ENCODE results near the gene MEDAG.
"Not testable (repeated sequence)": the region's sequence is repeated elsewhere in the genome, so short reads cannot be mapped to it uniquely, and the experiment has no call there.

The MEDAG gene

DNA sequence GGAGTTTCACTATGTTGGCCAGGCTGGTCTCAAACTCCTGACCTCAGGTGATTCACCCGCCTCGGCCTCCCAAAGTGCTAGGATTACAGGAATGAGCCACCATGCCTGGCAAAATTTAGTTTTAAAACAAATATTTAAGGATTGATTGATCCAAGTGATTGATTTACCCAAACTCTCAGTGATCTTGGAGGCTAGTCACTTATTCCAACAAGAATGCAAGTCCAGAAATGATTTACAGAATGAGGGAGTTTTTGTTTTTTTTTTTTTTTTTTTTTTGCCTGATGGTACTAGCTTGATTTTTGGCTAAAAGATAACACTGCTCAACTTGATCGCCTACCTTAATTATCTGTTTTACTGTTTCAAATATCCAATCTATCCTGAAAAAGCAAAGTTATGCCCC, 20.7 kb downstream of the MEDAG start:
- Histone ChIP-seq H3K4me3 (ENCODE audit: extremely low read depth, insufficient read depth, low read length, poor library complexity, severe bottlenecking) (no peak overlapping the region), H3K4me1 (ENCODE audit: control insufficient read depth, insufficient read depth, low read length, poor library complexity, severe bottlenecking) (no peaks in the 10 kb centered on the region), H3K9me3 (ENCODE audit: control insufficient read depth, low read length) (no peaks in the 10 kb centered on the region), H3K27ac (ENCODE audit: low read depth, low read length, severe bottlenecking) (no peak overlapping the region), H3K36me3 (ENCODE audit: control insufficient read depth, insufficient read depth, low read length) (no peaks in the 10 kb centered on the region)
- WGBS, 2 experiments (ENCODE audit: insufficient coverage in 2 of 2): no CpG with 5 or more reads among the region's 3 CpGs

DNA sequence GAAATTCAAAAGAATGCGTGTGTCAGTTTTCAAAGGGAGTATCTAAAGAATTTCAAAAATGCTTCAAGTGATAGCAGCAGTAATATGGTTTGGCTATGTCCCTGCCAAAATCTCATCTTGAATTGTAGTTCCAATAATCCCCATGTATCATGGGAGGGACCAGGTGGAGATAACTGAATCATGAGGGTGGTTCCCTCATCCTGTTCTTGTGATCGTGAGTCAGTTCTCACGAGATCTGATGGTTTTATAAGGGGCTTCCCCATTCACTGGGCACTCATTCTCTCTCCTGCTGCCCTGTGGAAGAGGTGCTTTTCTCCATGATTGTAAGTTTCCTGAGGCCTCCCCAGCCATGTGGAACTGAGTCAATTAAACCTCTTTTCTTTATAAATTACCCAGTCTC, 21.1 kb downstream of the MEDAG start:
- not testable (repeated sequence) for H3K9me3 ChIP-seq (ENCODE audit: control insufficient read depth, low read length); H3K4me1 ChIP-seq (ENCODE audit: control insufficient read depth, insufficient read depth, low read length, poor library complexity, severe bottlenecking); H3K4me3 ChIP-seq (ENCODE audit: extremely low read depth, insufficient read depth, low read length, poor library complexity, severe bottlenecking); H3K27ac ChIP-seq (ENCODE audit: low read depth, low read length, severe bottlenecking); H3K36me3 ChIP-seq (ENCODE audit: control insufficient read depth, insufficient read depth, low read length)
- WGBS, 2 experiments (ENCODE audit: insufficient coverage in 2 of 2): 94 to 100% methylated on average over 2 to 3 of the region's 3 CpGs

DNA sequence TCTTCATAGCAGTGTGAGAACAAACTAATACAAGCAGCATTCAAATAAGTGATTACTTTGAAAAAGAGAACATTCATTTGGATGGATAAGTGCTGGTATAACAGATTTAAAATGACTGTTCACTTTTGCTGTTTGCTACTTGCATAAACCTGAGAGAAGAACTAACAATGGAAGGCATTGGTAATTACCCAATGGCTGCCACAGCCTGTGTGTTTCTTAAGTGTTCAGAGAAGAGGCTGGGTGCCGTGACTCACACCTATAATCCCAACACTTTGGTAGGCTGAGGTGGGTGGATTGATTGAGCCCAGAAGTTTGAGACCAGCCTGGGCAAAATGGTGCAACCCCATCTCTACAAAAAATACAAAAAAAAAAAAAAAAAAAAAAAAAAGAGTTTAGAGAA, 21.5 kb downstream of the MEDAG start:
- Histone ChIP-seq H3K36me3 (ENCODE audit: control insufficient read depth, insufficient read depth, low read length) (no peaks in the 10 kb centered on the region), H3K27ac (ENCODE audit: low read depth, low read length, severe bottlenecking) (no peak overlapping the region), H3K4me3 (ENCODE audit: extremely low read depth, insufficient read depth, low read length, poor library complexity, severe bottlenecking) (no peak overlapping the region), H3K4me1 (ENCODE audit: control insufficient read depth, insufficient read depth, low read length, poor library complexity, severe bottlenecking) (no peaks in the 10 kb centered on the region), H3K9me3 (ENCODE audit: control insufficient read depth, low read length) (no peaks in the 10 kb centered on the region)
- WGBS, 2 experiments (ENCODE audit: insufficient coverage in 2 of 2): no CpG with 5 or more reads among the region's 1 CpG

DNA sequence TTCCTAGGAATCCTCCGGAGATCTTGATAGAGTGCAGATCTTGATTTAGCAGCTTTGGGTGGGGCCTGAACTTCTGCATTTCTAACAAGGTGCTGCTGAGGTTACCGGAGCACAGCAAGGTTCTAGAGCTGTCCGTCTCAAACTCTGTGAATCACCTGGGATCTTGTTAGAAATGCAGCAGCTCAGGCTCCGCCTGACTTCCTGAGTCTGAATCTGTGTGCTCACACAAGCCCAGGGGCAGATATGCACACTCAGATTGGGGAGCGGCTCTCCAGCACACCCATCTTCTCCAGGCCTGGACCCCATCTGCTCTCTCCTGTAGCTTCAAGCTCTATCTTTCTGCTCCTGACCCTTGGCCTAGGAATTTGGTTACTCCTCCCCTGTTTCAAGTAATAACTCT, 22.9 kb downstream of the MEDAG start:
- H3K9me3 ChIP-seq (ENCODE audit: control insufficient read depth, low read length): no peaks in the 10 kb centered on the region
- no peak overlapping the region for H3K27ac ChIP-seq (ENCODE audit: low read depth, low read length, severe bottlenecking)
- 91 to 93% methylated on average over 5 of the region's 5 CpGs for WGBS, 2 experiments (ENCODE audit: insufficient coverage in 2 of 2)
- no peak overlapping the region for H3K4me3 ChIP-seq (ENCODE audit: extremely low read depth, insufficient read depth, low read length, poor library complexity, severe bottlenecking)
- H3K4me1 ChIP-seq (ENCODE audit: control insufficient read depth, insufficient read depth, low read length, poor library complexity, severe bottlenecking): peaks cover 6% of the 10 kb centered on the region
- H3K36me3 ChIP-seq (ENCODE audit: control insufficient read depth, insufficient read depth, low read length): no peaks in the 10 kb centered on the region

DNA sequence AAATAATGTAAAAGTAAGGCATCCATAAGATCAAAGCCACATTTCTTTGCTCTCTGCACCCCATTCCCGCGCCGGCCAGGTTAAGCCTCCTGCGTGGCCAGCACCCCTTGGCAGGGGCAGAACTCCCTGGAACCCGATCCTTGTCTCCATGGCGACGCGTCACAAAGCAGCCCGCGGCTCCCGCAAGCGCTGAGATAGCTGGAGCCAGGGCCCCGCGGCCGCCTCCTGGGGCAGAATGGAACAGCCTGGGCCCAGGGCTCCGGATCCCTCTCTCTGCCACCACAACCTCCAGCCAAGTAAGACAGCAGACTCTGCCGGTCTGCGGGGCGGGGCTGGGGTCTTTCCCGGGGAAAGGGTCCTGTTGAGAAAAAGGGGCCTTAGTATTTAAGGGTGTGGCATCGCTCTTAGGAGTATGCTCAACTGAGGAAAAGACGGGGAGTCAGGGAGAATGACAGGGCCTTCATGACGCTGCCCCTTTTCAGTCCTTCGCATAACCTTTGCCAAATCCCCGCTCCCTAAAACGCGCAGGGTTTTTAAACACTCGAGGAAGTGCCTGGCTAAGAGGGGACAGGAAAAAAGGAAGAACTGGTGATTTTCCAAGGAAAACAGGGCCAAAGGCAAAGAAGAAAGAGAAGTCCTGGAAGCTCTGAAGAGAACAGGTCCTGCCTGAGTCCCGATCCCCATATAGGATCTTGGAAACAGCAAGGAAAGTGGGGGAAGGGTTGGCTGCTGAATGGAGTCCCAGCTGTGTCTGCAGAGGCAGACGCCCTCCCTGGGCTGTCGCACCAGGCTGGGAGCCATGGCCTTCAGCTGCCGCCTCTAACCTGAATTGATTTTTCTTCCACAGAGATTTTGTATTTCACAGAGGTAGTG, 26.6 kb downstream of the MEDAG start, which contains the start of gene TEX26:
TEX26 (plus strand) TSS at position 176 of the 873 bp plus-strand sequence; CDS start at position 236, 60 bp downstream.
- H3K4me3 ChIP-seq (ENCODE audit: extremely low read depth, insufficient read depth, low read length, poor library complexity, severe bottlenecking): no peak within 1 kb of the TSS
- 22 to 29% methylated on average over 15 to 25 of the region's 32 CpGs for WGBS, 2 experiments (ENCODE audit: insufficient coverage in 2 of 2)
- peak within 1 kb of the TSS; percentile 39 for H3K27ac ChIP-seq (ENCODE audit: low read depth, low read length, severe bottlenecking)
- no peaks in the 10 kb centered on the region for H3K9me3 ChIP-seq (ENCODE audit: control insufficient read depth, low read length)
- H3K4me1 ChIP-seq (ENCODE audit: control insufficient read depth, insufficient read depth, low read length, poor library complexity, severe bottlenecking): peaks cover 6% of the 10 kb centered on the region
- H3K36me3 ChIP-seq (ENCODE audit: control insufficient read depth, insufficient read depth, low read length): no peaks in the 10 kb centered on the region

DNA sequence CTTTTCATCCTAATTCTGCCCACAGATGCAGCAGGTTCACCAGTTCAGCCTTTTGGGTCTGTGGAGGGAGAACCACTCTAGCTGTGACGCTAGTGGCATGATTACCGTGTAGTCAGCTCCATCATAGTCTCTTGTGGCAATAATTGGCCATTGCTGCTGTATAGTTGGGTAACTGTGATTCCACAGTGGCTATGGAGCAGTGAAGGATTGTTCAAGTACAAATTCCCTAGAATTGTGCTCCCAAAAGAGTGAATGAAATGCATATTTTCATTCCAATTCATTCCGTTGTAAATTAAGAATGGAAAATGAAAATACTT, 27.2 kb downstream of the MEDAG start:
- Histone ChIP-seq H3K36me3 (ENCODE audit: control insufficient read depth, insufficient read depth, low read length) (no peaks in the 10 kb centered on the region), H3K4me3 (ENCODE audit: extremely low read depth, insufficient read depth, low read length, poor library complexity, severe bottlenecking) (no peak overlapping the region), H3K27ac (ENCODE audit: low read depth, low read length, severe bottlenecking) (no peak overlapping the region), H3K9me3 (ENCODE audit: control insufficient read depth, low read length) (no peaks in the 10 kb centered on the region), H3K4me1 (ENCODE audit: control insufficient read depth, insufficient read depth, low read length, poor library complexity, severe bottlenecking) (peaks cover 6% of the 10 kb centered on the region)
- whole genome bisulfite sequencing, 2 experiments (ENCODE audit: insufficient coverage in 2 of 2): 89 to 100% methylated on average over 2 of the region's 3 CpGs

DNA sequence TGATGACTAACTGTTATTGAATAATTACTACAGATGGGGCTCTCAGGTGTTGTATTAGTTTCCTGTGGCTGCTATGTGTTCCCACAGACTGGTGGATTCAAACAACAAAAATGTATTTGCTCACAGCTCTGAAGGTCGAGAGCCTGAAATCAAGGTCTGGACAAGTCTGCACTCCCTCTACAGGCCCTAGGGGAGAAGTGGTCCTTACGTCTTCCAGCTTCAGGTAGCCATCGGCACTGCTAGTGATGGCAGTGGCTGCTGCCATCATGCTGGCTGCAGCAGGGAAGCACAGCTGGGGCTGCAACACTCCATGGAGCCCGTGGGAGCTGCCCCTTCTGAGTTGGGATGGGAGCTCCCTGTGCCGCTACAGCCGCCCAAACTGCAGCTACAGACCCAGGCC, 28.3 kb downstream of the MEDAG start:
- 63 to 66% methylated on average over 6 of the region's 6 CpGs for WGBS, 2 experiments (ENCODE audit: insufficient coverage in 2 of 2)
- Histone ChIP-seq H3K4me3 (ENCODE audit: extremely low read depth, insufficient read depth, low read length, poor library complexity, severe bottlenecking) (no peak overlapping the region), H3K9me3 (ENCODE audit: control insufficient read depth, low read length) (no peaks in the 10 kb centered on the region), H3K4me1 (ENCODE audit: control insufficient read depth, insufficient read depth, low read length, poor library complexity, severe bottlenecking) (peaks cover 6% of the 10 kb centered on the region), H3K27ac (ENCODE audit: low read depth, low read length, severe bottlenecking) (no peak overlapping the region), H3K36me3 (ENCODE audit: control insufficient read depth, insufficient read depth, low read length) (no peaks in the 10 kb centered on the region)

DNA sequence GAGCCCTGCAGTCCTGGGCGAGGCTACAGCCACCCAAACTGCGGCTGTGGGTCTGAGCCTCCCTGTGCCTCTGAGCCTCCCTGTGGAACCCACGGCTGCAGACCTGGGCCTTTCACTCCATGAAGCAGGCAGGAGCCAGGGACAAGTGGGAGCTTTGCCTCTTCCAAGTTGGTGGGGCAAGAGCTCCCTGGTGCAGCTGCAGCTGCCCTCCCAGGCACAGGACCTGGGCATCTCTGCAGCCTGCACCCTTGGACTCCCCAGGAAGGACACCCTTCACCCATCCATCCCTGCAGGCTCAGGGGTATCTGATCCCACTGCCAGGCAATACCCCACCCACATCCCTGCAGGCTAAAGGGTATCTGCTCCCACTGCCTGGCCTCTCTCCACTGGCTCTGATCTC, 28.7 kb downstream of the MEDAG start:
- Histone ChIP-seq H3K27ac (ENCODE audit: low read depth, low read length, severe bottlenecking) (no peak overlapping the region), H3K4me1 (ENCODE audit: control insufficient read depth, insufficient read depth, low read length, poor library complexity, severe bottlenecking) (peaks cover 6% of the 10 kb centered on the region), H3K4me3 (ENCODE audit: extremely low read depth, insufficient read depth, low read length, poor library complexity, severe bottlenecking) (no peak overlapping the region), H3K9me3 (ENCODE audit: control insufficient read depth, low read length) (no peaks in the 10 kb centered on the region), H3K36me3 (ENCODE audit: control insufficient read depth, insufficient read depth, low read length) (no peaks in the 10 kb centered on the region)
- 94 to 97% methylated on average over 3 of the region's 3 CpGs for WGBS, 2 experiments (ENCODE audit: insufficient coverage in 2 of 2)

DNA sequence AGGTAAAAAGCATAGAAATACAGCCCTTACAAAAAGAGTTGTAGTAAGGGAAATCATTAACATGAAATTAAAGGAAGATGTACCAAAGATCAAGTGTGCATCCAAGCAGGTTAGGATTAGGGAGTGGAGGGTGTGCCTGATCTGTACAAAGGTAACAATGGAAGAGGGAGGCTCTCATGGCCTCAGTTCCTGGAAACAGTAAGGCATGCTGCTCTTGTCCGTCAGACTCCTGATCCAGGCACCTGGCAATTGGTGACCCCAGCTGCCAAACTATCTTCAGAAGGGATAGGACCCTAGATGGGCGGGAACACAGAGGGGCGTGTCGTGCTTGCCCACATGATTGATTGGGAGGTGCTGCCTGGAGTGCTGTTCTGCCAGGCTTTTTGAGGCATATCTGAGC, 30.9 kb downstream of the MEDAG start:
- no peaks in the 10 kb centered on the region for H3K9me3 ChIP-seq (ENCODE audit: control insufficient read depth, low read length)
- WGBS, 2 experiments (ENCODE audit: insufficient coverage in 2 of 2): 86 to 94% methylated on average over 2 to 4 of the region's 4 CpGs
- no peaks in the 10 kb centered on the region for H3K36me3 ChIP-seq (ENCODE audit: control insufficient read depth, insufficient read depth, low read length)
- no peak overlapping the region for H3K27ac ChIP-seq (ENCODE audit: low read depth, low read length, severe bottlenecking)
- H3K4me1 ChIP-seq (ENCODE audit: control insufficient read depth, insufficient read depth, low read length, poor library complexity, severe bottlenecking): peaks cover 6% of the 10 kb centered on the region
- no peak overlapping the region for H3K4me3 ChIP-seq (ENCODE audit: extremely low read depth, insufficient read depth, low read length, poor library complexity, severe bottlenecking)

DNA sequence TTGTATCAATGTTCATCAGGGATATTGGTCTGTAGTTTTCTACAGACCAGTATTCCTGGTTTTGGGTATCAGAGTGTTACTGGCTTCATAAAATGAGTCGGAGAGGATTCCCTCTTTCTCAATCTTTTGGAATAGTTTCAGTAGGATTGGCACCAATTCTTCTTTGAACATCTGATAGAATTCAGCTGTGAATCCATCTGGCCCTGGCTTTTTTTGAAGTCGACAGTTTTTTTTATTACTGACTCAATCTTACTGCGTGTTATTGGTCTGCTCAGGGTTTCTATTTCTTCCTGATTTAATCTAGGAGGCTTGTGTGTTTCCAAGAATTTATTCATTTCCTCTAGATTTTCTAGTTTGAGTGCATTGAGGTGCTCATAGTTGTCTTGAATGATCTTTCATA, 37.8 kb downstream of the MEDAG start:
- Histone ChIP-seq H3K4me3 (ENCODE audit: extremely low read depth, insufficient read depth, low read length, poor library complexity, severe bottlenecking) (no peak overlapping the region), H3K27ac (ENCODE audit: low read depth, low read length, severe bottlenecking) (no peak overlapping the region), H3K36me3 (ENCODE audit: control insufficient read depth, insufficient read depth, low read length) (no peaks in the 10 kb centered on the region), H3K4me1 (ENCODE audit: control insufficient read depth, insufficient read depth, low read length, poor library complexity, severe bottlenecking) (no peaks in the 10 kb centered on the region), H3K9me3 (ENCODE audit: control insufficient read depth, low read length) (no peaks in the 10 kb centered on the region)
- WGBS, 2 experiments (ENCODE audit: insufficient coverage in 2 of 2): 90 to 94% methylated on average over 1 to 3 of the region's 3 CpGs

DNA sequence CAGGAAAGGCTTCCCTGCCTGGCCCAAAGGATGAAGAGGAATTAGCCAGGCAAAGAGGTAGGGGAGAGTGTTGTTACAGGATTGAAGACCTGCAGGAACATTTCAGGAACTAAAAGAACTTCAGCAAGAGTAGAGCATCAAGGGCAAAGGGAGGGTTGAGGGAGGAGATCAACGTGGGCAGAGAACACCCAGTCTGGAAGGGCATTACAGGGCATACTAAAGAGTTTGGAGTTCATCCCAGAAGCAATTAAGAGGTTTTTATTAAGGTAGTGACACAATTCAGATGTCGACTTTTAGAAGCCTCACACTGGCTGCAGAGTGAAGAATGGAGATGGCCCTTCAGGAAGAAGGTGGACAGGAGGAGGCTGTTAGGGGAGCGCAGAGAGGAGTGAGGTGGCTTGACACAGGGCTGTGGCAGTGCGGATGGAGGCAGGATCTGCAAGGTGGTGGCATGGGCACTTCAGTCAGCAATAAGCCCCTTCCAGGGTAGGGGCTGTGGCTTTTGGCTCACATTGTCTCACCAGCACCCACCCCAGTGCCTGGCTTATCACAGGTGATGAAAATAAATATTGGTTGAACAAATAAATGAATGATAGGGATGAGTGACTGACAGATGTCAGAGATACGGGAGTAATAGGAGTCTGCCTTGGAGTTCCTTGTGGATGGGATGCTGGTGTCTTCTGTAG, 51.3 kb downstream of the MEDAG start:
- H3K9me3 ChIP-seq (ENCODE audit: control insufficient read depth, low read length): peaks cover 9% of the 10 kb centered on the region
- H3K4me1 ChIP-seq (ENCODE audit: control insufficient read depth, insufficient read depth, low read length, poor library complexity, severe bottlenecking): no peaks in the 10 kb centered on the region
- no peak overlapping the region for H3K4me3 ChIP-seq (ENCODE audit: extremely low read depth, insufficient read depth, low read length, poor library complexity, severe bottlenecking)
- WGBS, 2 experiments (ENCODE audit: insufficient coverage in 2 of 2): 82 to 90% methylated on average over 5 of the region's 5 CpGs
- no peak overlapping the region for H3K27ac ChIP-seq (ENCODE audit: low read depth, low read length, severe bottlenecking)
- H3K36me3 ChIP-seq (ENCODE audit: control insufficient read depth, insufficient read depth, low read length): no peaks in the 10 kb centered on the region

Measured in mesodermal cell (in vitro differentiated cells).